Neural crest cell (in vitro differentiated cells): ENCODE measurements around the gene VWC2L. TPM values are rescaled to one million over a fixed set of nuclear protein-coding genes. Genes with fewer than 3 reads are reported as not detected.

Experiments
- DNase-seq: peaks from one replicate; pipeline ENCODE4 v3.0.0; 2021; ENCODE audit warnings: low read depth, mixed read lengths, low spot score
- H3K27ac Mint-ChIP-seq: one replicate; pipeline ENCODE4 v1.8.0; 2021; ENCODE audit warnings: mild to moderate bottlenecking, mixed read lengths; ENCODE audit not compliant: unreplicated experiment
- H3K27me3 Mint-ChIP-seq: 2 replicates; pipeline ENCODE4 v1.8.0; 2021; ENCODE audit warnings: low read depth, mild to moderate bottlenecking, mixed read lengths
- H3K36me3 Mint-ChIP-seq: 2 replicates; pipeline ENCODE4 v1.8.0; 2021; ENCODE audit warnings: low read depth, mild to moderate bottlenecking, mixed read lengths
- H3K4me1 Mint-ChIP-seq: 2 replicates; pipeline ENCODE4 v1.8.0; 2021; ENCODE audit warnings: mixed read lengths
- H3K4me3 Mint-ChIP-seq: one replicate; pipeline ENCODE4 v1.8.0; 2021; ENCODE audit warnings: mild to moderate bottlenecking, mixed read lengths
- H3K9me3 Mint-ChIP-seq: 2 replicates; pipeline ENCODE4 v1.8.0; 2021; ENCODE audit warnings: mixed read lengths
- total RNA-seq: library from RNA; stranded (reverse); gene quantifications from 2 replicates; pipeline ENCODE4 v1.2.1, GENCODE V29; 2021
- TF ChIP-seq, protein P1 (sequence below): fragments of 200-600 bp; sonication (generic); conservative IDR thresholded peaks from 2 replicates; pipeline ENCODE4 v1.5.0; 2021; ENCODE audit warnings: antibody characterized with exemption, mild to moderate bottlenecking

Gene VWC2L
- total RNA-seq, 1 donor from 2014 or later: 0.23 TPM

DNA sequence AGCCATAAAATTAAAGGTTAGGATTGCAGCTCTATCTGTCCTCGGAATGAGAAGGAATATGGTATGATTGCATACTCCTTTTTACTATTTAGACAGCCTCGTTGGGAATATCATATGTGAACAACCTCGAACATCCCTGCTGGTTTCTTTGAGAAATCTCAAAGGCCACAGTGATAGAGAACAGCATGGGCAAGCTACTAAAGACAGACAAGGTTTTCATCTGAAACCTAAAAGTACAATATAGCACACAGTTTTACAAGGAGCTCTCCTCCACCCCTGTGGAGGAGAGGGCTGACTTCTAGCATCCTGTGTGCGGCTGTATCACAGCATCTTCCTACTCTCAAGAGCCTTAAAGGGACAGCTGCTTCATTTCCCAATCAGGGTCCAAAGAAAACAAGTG is 104.3 kb downstream of the VWC2L start:
- Mint-ChIP-seq H3K4me1 (no peaks in the 10 kb centered on the region), H3K27me3 (no peaks in the 10 kb centered on the region), H3K4me3 (no peak overlapping the region), H3K36me3 (no peaks in the 10 kb centered on the region), H3K9me3 (no peaks in the 10 kb centered on the region), H3K27ac (no peak overlapping the region)
- TF ChIP-seq, protein P1, sequence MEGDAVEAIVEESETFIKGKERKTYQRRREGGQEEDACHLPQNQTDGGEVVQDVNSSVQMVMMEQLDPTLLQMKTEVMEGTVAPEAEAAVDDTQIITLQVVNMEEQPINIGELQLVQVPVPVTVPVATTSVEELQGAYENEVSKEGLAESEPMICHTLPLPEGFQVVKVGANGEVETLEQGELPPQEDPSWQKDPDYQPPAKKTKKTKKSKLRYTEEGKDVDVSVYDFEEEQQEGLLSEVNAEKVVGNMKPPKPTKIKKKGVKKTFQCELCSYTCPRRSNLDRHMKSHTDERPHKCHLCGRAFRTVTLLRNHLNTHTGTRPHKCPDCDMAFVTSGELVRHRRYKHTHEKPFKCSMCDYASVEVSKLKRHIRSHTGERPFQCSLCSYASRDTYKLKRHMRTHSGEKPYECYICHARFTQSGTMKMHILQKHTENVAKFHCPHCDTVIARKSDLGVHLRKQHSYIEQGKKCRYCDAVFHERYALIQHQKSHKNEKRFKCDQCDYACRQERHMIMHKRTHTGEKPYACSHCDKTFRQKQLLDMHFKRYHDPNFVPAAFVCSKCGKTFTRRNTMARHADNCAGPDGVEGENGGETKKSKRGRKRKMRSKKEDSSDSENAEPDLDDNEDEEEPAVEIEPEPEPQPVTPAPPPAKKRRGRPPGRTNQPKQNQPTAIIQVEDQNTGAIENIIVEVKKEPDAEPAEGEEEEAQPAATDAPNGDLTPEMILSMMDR: no peak
- no peak for DNase-seq

DNA sequence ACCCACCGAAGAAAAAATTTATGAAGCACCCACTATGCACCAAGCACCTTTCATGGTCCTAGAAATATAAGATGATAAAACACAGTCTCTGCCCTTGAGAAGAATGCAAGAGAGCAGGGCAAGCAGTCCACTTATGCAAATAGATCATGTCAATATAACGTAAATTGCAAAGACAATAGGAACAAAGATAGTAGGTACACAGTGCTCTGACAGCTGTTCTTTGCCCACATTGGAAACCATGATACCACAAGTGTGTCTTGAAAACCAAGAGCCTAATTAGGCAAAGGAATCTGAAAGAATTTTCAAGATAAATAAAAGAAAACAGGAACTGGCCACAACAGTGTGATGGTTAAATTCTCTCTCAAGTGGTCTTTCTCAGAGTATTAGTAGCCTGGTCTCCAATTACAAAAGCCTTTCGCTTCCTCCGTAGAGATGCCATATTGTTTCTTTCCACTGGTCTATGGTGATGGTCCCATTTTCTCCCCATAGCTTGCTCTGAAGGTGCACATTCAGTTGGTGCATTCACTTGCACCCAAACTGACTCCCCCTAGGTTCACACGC is 108.5 kb downstream of the VWC2L start:
- Mint-ChIP-seq H3K27ac (no peak overlapping the region), H3K4me1 (no peaks in the 10 kb centered on the region), H3K9me3 (no peaks in the 10 kb centered on the region), H3K36me3 (no peaks in the 10 kb centered on the region), H3K4me3 (no peak overlapping the region), H3K27me3 (no peaks in the 10 kb centered on the region)
- TF ChIP-seq, protein P1: no peak
- no peak for DNase-seq

DNA sequence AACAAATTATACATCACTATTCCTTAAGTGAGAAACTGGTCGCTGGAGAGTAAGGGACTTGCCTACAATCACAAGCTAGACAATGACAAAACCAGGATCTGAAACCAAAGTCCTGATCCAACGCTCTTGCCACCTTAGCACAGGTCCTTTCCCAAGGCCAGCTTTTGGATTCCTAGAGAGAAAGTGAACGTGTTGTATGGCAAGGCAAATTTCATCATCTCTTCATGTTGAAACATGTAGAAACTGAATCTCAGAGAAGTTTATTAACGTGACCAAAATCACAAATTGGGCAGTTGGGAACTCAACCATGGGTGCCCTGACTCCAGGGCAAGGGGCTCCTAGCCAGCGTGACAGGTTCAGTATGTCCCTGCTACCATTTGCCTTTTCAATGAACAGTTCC is 118.2 kb downstream of the VWC2L start:
- Mint-ChIP-seq H3K27ac (no peak overlapping the region), H3K4me3 (no peak overlapping the region), H3K27me3 (no peaks in the 10 kb centered on the region), H3K9me3 (peaks cover 3% of the 10 kb centered on the region), H3K4me1 (no peaks in the 10 kb centered on the region), H3K36me3 (no peaks in the 10 kb centered on the region)
- TF ChIP-seq, protein P1: no peak
- no peak for DNase-seq

DNA sequence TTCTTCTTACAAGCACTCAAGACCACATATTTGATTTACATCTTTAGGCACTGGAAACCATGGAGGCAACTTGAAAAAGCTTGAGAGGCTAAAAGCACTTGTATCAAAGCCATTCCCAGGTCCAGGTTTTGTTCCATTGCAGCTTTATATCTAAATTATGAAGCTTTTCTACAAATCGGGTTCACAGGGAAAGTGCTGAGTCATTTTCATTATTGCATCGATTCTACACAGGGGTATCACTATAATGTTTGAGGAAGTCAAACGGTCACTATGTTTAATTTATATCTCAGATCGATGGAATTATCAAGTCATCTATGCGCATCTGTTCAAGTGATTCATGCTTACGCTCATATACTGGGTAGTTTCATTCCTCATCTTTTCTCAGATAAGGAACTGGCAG is 118.7 kb downstream of the VWC2L start:
- H3K4me3 Mint-ChIP-seq: no peak overlapping the region
- TF ChIP-seq, protein P1: no peak
- no peaks in the 10 kb centered on the region for H3K36me3 Mint-ChIP-seq
- H3K27me3 Mint-ChIP-seq: no peaks in the 10 kb centered on the region
- peaks cover 3% of the 10 kb centered on the region for H3K9me3 Mint-ChIP-seq
- no peaks in the 10 kb centered on the region for H3K4me1 Mint-ChIP-seq
- no peak overlapping the region for H3K27ac Mint-ChIP-seq
- no peak for DNase-seq

DNA sequence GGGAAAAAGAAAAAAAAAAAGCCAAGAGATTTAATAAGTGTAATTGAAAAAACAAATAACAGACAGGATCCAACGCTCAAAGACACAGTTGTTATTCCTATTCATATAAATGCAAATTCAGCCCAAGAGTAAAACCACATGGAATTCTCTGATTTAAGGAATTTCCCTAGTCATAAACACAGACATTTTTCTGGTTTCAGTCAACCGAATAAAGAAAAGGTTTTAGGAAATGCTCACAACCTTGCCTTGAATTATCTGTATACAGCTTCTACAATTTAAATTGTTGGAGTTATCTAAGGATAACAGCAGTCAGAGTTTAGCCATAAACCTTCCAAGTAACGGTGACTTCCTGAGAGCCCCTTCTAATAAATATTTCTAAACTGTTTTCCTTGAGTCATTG is 122.7 kb downstream of the VWC2L start:
- Mint-ChIP-seq H3K4me3 (no peak overlapping the region), H3K27me3 (no peaks in the 10 kb centered on the region), H3K4me1 (no peaks in the 10 kb centered on the region), H3K27ac (no peak overlapping the region), H3K9me3 (no peaks in the 10 kb centered on the region), H3K36me3 (no peaks in the 10 kb centered on the region)
- no peak for DNase-seq
- TF ChIP-seq, protein P1: no peak
